HEK293 (cell line): ENCODE results near the gene TIAM1.

ENCODE experiments used
- CTCF ChIA-PET: fragments of 350-600 bp; formaldehyde crosslinking; extraction: SDS; loops from one replicate; lab custom pipeline; 2021; ENCODE audit warnings: antibody characterized with exemption; lab: Yijun Ruan, JAX
- POLR2A ChIA-PET: fragments of 300-600 bp; formaldehyde crosslinking; extraction: SDS; loops from one replicate; lab custom pipeline; 2020; ENCODE audit warnings: antibody characterized with exemption, inconsistent platforms; lab: Yijun Ruan, JAX
- H3K27ac ChIP-seq: fragments of 200-500 bp; sonication (Bioruptor generic); 2 replicates; pipeline ENCODE4 v1.5.1; 2014; ENCODE audit warnings: low read depth, low read length, control low read depth, inconsistent platforms; ENCODE audit errors: extremely low read depth
- H3K36me3 ChIP-seq, 2 experiments: fragments of 200-500 bp in 1 of 2; sonication (Bioruptor generic) in 1 of 2; 1 replicate in 1 of 2; 2 replicates in 1 of 2; pipeline ENCODE4 v1.5.1; 2014 to 2017; ENCODE audit warnings: inconsistent platforms in 2 of 2, low read length in 2 of 2; ENCODE audit not compliant: control insufficient read depth in 2 of 2, insufficient read depth in 1 of 2
- H3K4me1 ChIP-seq: fragments of 200-500 bp; sonication (Bioruptor generic); 2 replicates; pipeline ENCODE4 v1.5.1; 2014; ENCODE audit warnings: mild to moderate bottlenecking, low read length, inconsistent platforms; ENCODE audit not compliant: control insufficient read depth, insufficient read depth
- H3K4me3 ChIP-seq: 2 replicates; pipeline ENCODE4 v1.5.1; 2011; ENCODE audit warnings: low read depth, mild to moderate bottlenecking, control low read depth, low read length, moderate library complexity
- H3K9me3 ChIP-seq: fragments of 200-500 bp; sonication (Bioruptor generic); 2 replicates; pipeline ENCODE4 v1.5.1; 2014; ENCODE audit warnings: low read depth, low read length, inconsistent platforms; ENCODE audit not compliant: control insufficient read depth, insufficient read depth
- GLI4 ChIP-seq: fragments of 450-650 bp; formaldehyde crosslinking; IDR thresholded peaks from 2 replicates; pipeline ENCODE4 v1.5.1; 2016; ENCODE audit warnings: missing biosample characterization, missing genetic modification characterization
- GLIS2 ChIP-seq: fragments of 450-650 bp; formaldehyde crosslinking; IDR thresholded peaks from 2 replicates; pipeline ENCODE4 v1.5.1; 2016; ENCODE audit warnings: missing biosample characterization, missing genetic modification characterization
- KLF10 ChIP-seq: fragments of 450-650 bp; IDR thresholded peaks from 2 replicates; pipeline ENCODE4 v1.5.1; 2018; ENCODE audit warnings: missing biosample characterization, mild to moderate bottlenecking, missing genetic modification characterization
- KLF7 ChIP-seq: fragments of 450-650 bp; formaldehyde crosslinking; IDR thresholded peaks from 2 replicates; pipeline ENCODE4 v1.5.1; 2016; ENCODE audit warnings: missing biosample characterization, missing genetic modification characterization, borderline replicate concordance
- ZBTB20 ChIP-seq: fragments of 450-650 bp; formaldehyde crosslinking; IDR thresholded peaks from 2 replicates; pipeline ENCODE4 v1.5.1; 2016; ENCODE audit warnings: missing biosample characterization, missing genetic modification characterization
- ZNF132 ChIP-seq: fragments of 450-650 bp; formaldehyde crosslinking; IDR thresholded peaks from 2 replicates; pipeline ENCODE4 v1.5.1; 2017; ENCODE audit warnings: missing biosample characterization, missing genetic modification characterization, borderline replicate concordance
- ZNF239 ChIP-seq: fragments of 450-650 bp; formaldehyde crosslinking; IDR thresholded peaks from 2 replicates; pipeline ENCODE4 v1.5.1; 2016; ENCODE audit warnings: missing biosample characterization, missing genetic modification characterization
- ZNF24 ChIP-seq: fragments of 450-650 bp; formaldehyde crosslinking; IDR thresholded peaks from 2 replicates; pipeline ENCODE4 v1.5.1; 2016; ENCODE audit warnings: missing biosample characterization, missing genetic modification characterization
- ZNF561 ChIP-seq: fragments of 450-650 bp; IDR thresholded peaks from 2 replicates; pipeline ENCODE4 v1.5.1; 2018; ENCODE audit warnings: missing biosample characterization, missing genetic modification characterization, borderline replicate concordance
- ZNF624 ChIP-seq: fragments of 450-650 bp; formaldehyde crosslinking; IDR thresholded peaks from 2 replicates; pipeline ENCODE4 v1.5.1; 2017; ENCODE audit warnings: missing biosample characterization, missing genetic modification characterization
- ZNF629 ChIP-seq: fragments of 450-650 bp; formaldehyde crosslinking; IDR thresholded peaks from 2 replicates; pipeline ENCODE4 v1.5.1; 2017; ENCODE audit warnings: missing biosample characterization, missing genetic modification characterization
- ZNF658 ChIP-seq: fragments of 450-650 bp; formaldehyde crosslinking; IDR thresholded peaks from 2 replicates; pipeline ENCODE4; 2016; ENCODE audit warnings: missing biosample characterization, missing genetic modification characterization
- ZNF670 ChIP-seq: fragments of 450-650 bp; formaldehyde crosslinking; IDR thresholded peaks from 2 replicates; pipeline ENCODE4 v1.5.1; 2016; ENCODE audit warnings: missing biosample characterization, missing genetic modification characterization, low read depth
- ZSCAN16 ChIP-seq: fragments of 450-650 bp; formaldehyde crosslinking; IDR thresholded peaks from 2 replicates; pipeline ENCODE4 v1.5.1; 2016; ENCODE audit warnings: missing biosample characterization, missing genetic modification characterization
- TF ChIP-seq, protein P1 (sequence below): fragments of 450-650 bp; formaldehyde crosslinking; IDR thresholded peaks from 2 replicates; pipeline ENCODE4 v1.5.1; 2016; ENCODE audit warnings: missing biosample characterization, missing genetic modification characterization, borderline replicate concordance
- TF ChIP-seq, protein P2 (sequence below): IDR thresholded peaks from 2 replicates; pipeline ENCODE4 v1.6.1; 2011; ENCODE audit warnings: mild to moderate bottlenecking, low read depth, low read length, borderline replicate concordance
- TF ChIP-seq, protein P3 (sequence below): fragments of 450-650 bp; formaldehyde crosslinking; IDR thresholded peaks from 2 replicates; pipeline ENCODE4; 2016; ENCODE audit warnings: missing biosample characterization, missing genetic modification characterization
- TF ChIP-seq, protein P4 (sequence below): fragments of 450-650 bp; formaldehyde crosslinking; IDR thresholded peaks from 2 replicates; pipeline ENCODE4 v1.5.1; 2017; ENCODE audit warnings: missing biosample characterization, missing genetic modification characterization

TIAM1 gene

DNA sequence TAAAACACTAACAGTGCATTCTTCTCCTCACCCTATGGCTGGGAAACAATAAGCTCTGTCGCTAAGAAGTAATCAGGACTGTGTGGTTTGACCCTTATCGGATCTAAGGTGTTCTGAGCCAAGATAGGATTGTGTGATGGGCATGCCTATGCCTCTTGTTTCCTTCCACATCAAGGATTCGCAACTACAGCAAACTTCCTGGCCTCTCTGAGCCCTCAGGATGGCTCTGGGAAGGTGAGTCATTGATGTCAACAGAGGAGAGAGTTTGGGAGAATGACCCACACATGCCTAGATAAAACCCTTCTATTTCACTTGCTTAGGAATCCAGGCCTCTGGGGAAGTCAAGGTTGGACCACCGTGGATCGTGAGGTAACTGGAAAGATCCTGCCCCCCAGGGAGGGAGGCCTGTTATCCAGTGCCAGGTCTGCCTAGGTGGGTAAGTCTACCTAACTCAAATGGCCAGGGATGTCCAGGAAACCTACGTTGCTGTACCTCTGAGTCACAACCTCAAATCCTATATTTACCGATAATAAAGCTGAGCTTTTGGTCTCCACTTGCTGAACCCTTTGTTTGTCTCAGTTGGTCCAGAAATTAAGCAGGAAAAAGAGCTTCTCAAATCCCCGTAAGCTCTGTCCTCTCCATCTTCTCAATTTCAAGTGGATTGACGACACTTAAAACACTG is 27.4 kb downstream of the TIAM1 start (continued):
- no peak for TF ChIP-seq ZNF24 (tag by site-specific recombination)
- TF ChIP-seq ZNF658: no peak
- no peak for TF ChIP-seq GLIS2 (tag by site-specific recombination)
- no peak for TF ChIP-seq KLF10 (tag by site-specific recombination)
- TF ChIP-seq, protein P1, sequence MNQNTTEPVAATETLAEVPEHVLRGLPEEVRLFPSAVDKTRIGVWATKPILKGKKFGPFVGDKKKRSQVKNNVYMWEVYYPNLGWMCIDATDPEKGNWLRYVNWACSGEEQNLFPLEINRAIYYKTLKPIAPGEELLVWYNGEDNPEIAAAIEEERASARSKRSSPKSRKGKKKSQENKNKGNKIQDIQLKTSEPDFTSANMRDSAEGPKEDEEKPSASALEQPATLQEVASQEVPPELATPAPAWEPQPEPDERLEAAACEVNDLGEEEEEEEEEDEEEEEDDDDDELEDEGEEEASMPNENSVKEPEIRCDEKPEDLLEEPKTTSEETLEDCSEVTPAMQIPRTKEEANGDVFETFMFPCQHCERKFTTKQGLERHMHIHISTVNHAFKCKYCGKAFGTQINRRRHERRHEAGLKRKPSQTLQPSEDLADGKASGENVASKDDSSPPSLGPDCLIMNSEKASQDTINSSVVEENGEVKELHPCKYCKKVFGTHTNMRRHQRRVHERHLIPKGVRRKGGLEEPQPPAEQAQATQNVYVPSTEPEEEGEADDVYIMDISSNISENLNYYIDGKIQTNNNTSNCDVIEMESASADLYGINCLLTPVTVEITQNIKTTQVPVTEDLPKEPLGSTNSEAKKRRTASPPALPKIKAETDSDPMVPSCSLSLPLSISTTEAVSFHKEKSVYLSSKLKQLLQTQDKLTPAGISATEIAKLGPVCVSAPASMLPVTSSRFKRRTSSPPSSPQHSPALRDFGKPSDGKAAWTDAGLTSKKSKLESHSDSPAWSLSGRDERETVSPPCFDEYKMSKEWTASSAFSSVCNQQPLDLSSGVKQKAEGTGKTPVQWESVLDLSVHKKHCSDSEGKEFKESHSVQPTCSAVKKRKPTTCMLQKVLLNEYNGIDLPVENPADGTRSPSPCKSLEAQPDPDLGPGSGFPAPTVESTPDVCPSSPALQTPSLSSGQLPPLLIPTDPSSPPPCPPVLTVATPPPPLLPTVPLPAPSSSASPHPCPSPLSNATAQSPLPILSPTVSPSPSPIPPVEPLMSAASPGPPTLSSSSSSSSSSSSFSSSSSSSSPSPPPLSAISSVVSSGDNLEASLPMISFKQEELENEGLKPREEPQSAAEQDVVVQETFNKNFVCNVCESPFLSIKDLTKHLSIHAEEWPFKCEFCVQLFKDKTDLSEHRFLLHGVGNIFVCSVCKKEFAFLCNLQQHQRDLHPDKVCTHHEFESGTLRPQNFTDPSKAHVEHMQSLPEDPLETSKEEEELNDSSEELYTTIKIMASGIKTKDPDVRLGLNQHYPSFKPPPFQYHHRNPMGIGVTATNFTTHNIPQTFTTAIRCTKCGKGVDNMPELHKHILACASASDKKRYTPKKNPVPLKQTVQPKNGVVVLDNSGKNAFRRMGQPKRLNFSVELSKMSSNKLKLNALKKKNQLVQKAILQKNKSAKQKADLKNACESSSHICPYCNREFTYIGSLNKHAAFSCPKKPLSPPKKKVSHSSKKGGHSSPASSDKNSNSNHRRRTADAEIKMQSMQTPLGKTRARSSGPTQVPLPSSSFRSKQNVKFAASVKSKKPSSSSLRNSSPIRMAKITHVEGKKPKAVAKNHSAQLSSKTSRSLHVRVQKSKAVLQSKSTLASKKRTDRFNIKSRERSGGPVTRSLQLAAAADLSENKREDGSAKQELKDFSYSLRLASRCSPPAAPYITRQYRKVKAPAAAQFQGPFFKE: no peak

DNA sequence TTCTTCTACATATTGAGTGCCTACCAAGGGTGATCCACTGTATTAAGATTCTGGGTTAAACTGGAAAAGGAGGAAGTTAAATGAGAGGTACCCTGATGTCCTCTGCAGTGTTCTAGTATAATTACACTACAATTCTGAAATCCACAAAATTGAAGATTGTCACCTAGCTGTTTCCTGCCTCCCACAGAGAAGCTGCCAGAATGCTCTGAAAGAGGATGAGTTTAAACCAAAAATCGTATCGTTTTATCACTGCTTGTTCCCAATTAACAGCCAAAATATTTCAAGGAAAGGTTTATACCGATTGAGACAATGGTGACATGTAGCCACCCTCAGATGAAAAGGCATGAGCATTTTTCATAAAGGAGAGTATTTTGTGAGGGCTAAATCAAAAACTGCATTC is 28.0 kb downstream of the TIAM1 start:
- Histone ChIP-seq H3K4me1 (peaks cover under 1% of the 10 kb centered on the region), H3K4me3 (no peak overlapping the region), H3K36me3 (no peaks in the 10 kb centered on the region; a peak in 1 of 3 replicates), H3K9me3 (no peaks in the 10 kb centered on the region), H3K27ac (no peak overlapping the region)
- POLR2A ChIA-PET: no interaction called here
- TF ChIP-seq ZNF239 (tag by site-specific recombination): no peak
- TF ChIP-seq ZNF132 (tag by site-specific recombination): no peak
- TF ChIP-seq ZNF624 (tag by site-specific recombination): no peak
- TF ChIP-seq ZNF670 (tag by site-specific recombination): no peak
- no peak for TF ChIP-seq GLI4 (tag by site-specific recombination)
- no peak for TF ChIP-seq ZSCAN16
- TF ChIP-seq, protein P2, sequence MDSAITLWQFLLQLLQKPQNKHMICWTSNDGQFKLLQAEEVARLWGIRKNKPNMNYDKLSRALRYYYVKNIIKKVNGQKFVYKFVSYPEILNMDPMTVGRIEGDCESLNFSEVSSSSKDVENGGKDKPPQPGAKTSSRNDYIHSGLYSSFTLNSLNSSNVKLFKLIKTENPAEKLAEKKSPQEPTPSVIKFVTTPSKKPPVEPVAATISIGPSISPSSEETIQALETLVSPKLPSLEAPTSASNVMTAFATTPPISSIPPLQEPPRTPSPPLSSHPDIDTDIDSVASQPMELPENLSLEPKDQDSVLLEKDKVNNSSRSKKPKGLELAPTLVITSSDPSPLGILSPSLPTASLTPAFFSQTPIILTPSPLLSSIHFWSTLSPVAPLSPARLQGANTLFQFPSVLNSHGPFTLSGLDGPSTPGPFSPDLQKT: no peak
- TF ChIP-seq KLF7 (tag by site-specific recombination): no peak
- TF ChIP-seq, protein P3, sequence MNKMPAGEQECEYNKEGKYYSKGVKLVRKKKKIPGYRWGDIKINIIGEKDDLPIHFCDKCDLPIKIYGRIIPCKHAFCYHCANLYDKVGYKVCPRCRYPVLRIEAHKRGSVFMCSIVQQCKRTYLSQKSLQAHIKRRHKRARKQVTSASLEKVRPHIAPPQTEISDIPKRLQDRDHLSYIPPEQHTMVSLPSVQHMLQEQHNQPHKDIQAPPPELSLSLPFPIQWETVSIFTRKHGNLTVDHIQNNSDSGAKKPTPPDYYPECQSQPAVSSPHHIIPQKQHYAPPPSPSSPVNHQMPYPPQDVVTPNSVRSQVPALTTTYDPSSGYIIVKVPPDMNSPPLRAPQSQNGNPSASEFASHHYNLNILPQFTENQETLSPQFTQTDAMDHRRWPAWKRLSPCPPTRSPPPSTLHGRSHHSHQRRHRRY: no peak
- TF ChIP-seq, protein P4, sequence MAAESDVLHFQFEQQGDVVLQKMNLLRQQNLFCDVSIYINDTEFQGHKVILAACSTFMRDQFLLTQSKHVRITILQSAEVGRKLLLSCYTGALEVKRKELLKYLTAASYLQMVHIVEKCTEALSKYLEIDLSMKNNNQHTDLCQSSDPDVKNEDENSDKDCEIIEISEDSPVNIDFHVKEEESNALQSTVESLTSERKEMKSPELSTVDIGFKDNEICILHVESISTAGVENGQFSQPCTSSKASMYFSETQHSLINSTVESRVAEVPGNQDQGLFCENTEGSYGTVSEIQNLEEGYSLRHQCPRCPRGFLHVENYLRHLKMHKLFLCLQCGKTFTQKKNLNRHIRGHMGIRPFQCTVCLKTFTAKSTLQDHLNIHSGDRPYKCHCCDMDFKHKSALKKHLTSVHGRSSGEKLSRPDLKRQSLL (tag by site-specific recombination): no peak
- TF ChIP-seq ZNF561 (tag by site-specific recombination): no peak
- TF ChIP-seq ZBTB20 (tag by site-specific recombination): no peak
- no peak for TF ChIP-seq ZNF629 (tag by site-specific recombination)
- CTCF ChIA-PET: interaction anchor here (1.6 kb wide), 1 partner anchor 265 kb away, joined by 4 read pairs; no protein-coding TSS in a partner anchor
